HG03457 (cell line): ENCODE results near the gene SLMAP.

Source experiments
- ATAC-seq: cut with Tn5 transposase; IDR thresholded peaks from one replicate; pipeline ENCODE4 v1.9.1; 2021; ENCODE audit warnings: moderate number of reproducible peaks; ENCODE audit not compliant: unreplicated experiment

SLMAP gene

GRCh38 chr3:57958642-57959422 is 202.7 kb downstream of the SLMAP start:
- no peak for ATAC-seq

- ATAC-seq, result no peak
Observed at GRCh38 chr3:57959423-57960173, 203.5 kb downstream of the SLMAP start.

GRCh38 chr3:57960174-57960505 is 204.0 kb downstream of the SLMAP start:
- no peak for ATAC-seq

- ATAC-seq, result no peak
Observed at GRCh38 chr3:57961177-57961827, 205.2 kb downstream of the SLMAP start.

GRCh38 chr3:57961828-57962447 is 205.8 kb downstream of the SLMAP start:
- ATAC-seq, result no peak

- ATAC-seq, result no peak
Observed at GRCh38 chr3:57962448-57962834, 206.3 kb downstream of the SLMAP start.

GRCh38 chr3:57963811-57964346 is 207.8 kb downstream of the SLMAP start:
- no peak for ATAC-seq

- no peak for ATAC-seq
Observed at GRCh38 chr3:57966829-57967228, 210.7 kb downstream of the SLMAP start.

- no peak for ATAC-seq
Observed at GRCh38 chr3:57967590-57967989, 211.5 kb downstream of the SLMAP start.

- ATAC-seq, result no peak
Observed at GRCh38 chr3:57968501-57968900, 212.4 kb downstream of the SLMAP start.

- no peak for ATAC-seq
Observed at GRCh38 chr3:57971975-57972374, 215.9 kb downstream of the SLMAP start.

- ATAC-seq, result no peak
Observed at GRCh38 chr3:57972531-57973111, 216.5 kb downstream of the SLMAP start.

- no peak for ATAC-seq
Observed at GRCh38 chr3:57973715-57974477, 217.8 kb downstream of the SLMAP start.

GRCh38 chr3:57974796-57975388 is 218.8 kb downstream of the SLMAP start:
- ATAC-seq, result no peak

GRCh38 chr3:57977818-57978235 is 221.7 kb downstream of the SLMAP start:
- no peak for ATAC-seq

- no peak for ATAC-seq
Observed at GRCh38 chr3:57978316-57978715, 222.2 kb downstream of the SLMAP start.
